G401 (cell line): ENCODE measurements around the gene CHTOP. TPM values are rescaled to one million over a fixed set of nuclear protein-coding genes. Genes with fewer than 3 reads are reported as not detected.
"Not testable (repeated sequence)": the region's sequence is repeated elsewhere in the genome, so short reads cannot be mapped to it uniquely, and the experiment has no call there.

ENCODE experiments used
- DNase-seq: peaks from one replicate; pipeline ENCODE4 v3.0.0-alpha.2; 2015; ENCODE audit warnings: low spot score
- in situ Hi-C: cut with HindIII; loops from 2 replicates; pipeline ENCODE4 v1.10.0; 2016; ENCODE audit warnings: low sequenced_read_pairs, mixed read lengths
- total RNA-seq: library from RNA; depleted of rRNA; stranded (reverse); fragments of >200 nt; shearing (Covaris generic); gene quantifications from 2 replicates; pipeline ENCODE4 v1.2.3, GENCODE V29; 2014; rRNA removed

Gene CHTOP
- 42.5 and 66.4 TPM in 2 replicates for total RNA-seq

- in situ Hi-C loops, result no loop called here
- DNase-seq, result peak; percentile 99
Observed at GRCh38 chr1:153633754-153634665, at the start of gene CHTOP. TSS of gene CHTOP (plus strand) at chr1:153634066. CDS start at chr1:153636589, 2,523 bp downstream.

GRCh38 chr1:153585006-153585405 is 48.9 kb upstream of the CHTOP start:
- in situ Hi-C loops, result loop anchor here (25.0 kb wide), 1 partner anchor 223 kb away; the partner anchor contains the start of gene S100A9
- no peak for DNase-seq

- DNase-seq, result no peak
- in situ Hi-C loops, result loop anchor here (25.0 kb wide), 1 partner anchor 224 kb away; the partner anchor contains the start of gene S100A9
Observed at GRCh38 chr1:153586347-153586746, 47.5 kb upstream of the CHTOP start.

- no peak for DNase-seq
- in situ Hi-C loops, result loop anchor here (25.0 kb wide), 1 partner anchor 225 kb away; the partner anchor contains the start of gene S100A9
Observed at GRCh38 chr1:153587314-153587713, 46.6 kb upstream of the CHTOP start.

- DNase-seq, result not testable (repeated sequence)
- in situ Hi-C loops, result loop anchor here (25.0 kb wide), 1 partner anchor 226 kb away; the partner anchor contains the start of gene S100A9
Observed at GRCh38 chr1:153588033-153588432, 45.8 kb upstream of the CHTOP start.

- no peak for DNase-seq
- in situ Hi-C loops, result loop anchor here (25.0 kb wide), 1 partner anchor 226 kb away; the partner anchor contains the start of gene S100A9
Observed at GRCh38 chr1:153588482-153588881, 45.4 kb upstream of the CHTOP start.

- in situ Hi-C loops, result loop anchor here (25.0 kb wide), 1 partner anchor 230 kb away; the partner anchor contains the start of gene S100A9
Observed at GRCh38 chr1:153592748-153593147, 41.1 kb upstream of the CHTOP start.

GRCh38 chr1:153597206-153597605 is 36.7 kb upstream of the CHTOP start:
- in situ Hi-C loops, result loop anchor here (25.0 kb wide), 1 partner anchor 235 kb away; the partner anchor contains the start of gene S100A9
- no peak for DNase-seq

More at GRCh38 chr1:153592748-153593147, 41.1 kb upstream of the CHTOP start:
- DNase-seq, result peak; percentile 25

- in situ Hi-C loops, result loop anchor here (25.0 kb wide), 1 partner anchor 236 kb away; the partner anchor contains the start of gene S100A9
- no peak for DNase-seq
Observed at GRCh38 chr1:153598309-153599172, 35.3 kb upstream of the CHTOP start.

GRCh38 chr1:153599847-153600246 is 34.0 kb upstream of the CHTOP start:
- DNase-seq, result no peak
- in situ Hi-C loops, result loop anchor here (25.0 kb wide), 1 partner anchor 238 kb away; the partner anchor contains the start of gene S100A9

- DNase-seq, result no peak
- in situ Hi-C loops, result no loop called here
Observed at GRCh38 chr1:153602749-153603148, 31.1 kb upstream of the CHTOP start.

GRCh38 chr1:153606194-153606593 is 27.7 kb upstream of the CHTOP start:
- in situ Hi-C loops, result no loop called here

GRCh38 chr1:153607381-153607780 is 26.5 kb upstream of the CHTOP start:
- no peak for DNase-seq
- in situ Hi-C loops, result no loop called here

More at GRCh38 chr1:153606194-153606593, 27.7 kb upstream of the CHTOP start:
- no peak for DNase-seq

GRCh38 chr1:153608089-153608682 is 25.7 kb upstream of the CHTOP start:
- DNase-seq, result no peak
- in situ Hi-C loops, result no loop called here

GRCh38 chr1:153608742-153609584 is 24.9 kb upstream of the CHTOP start:
- DNase-seq, result no peak
- in situ Hi-C loops, result no loop called here

GRCh38 chr1:153609585-153609907 is 24.3 kb upstream of the CHTOP start:
- in situ Hi-C loops, result no loop called here
- no peak for DNase-seq

GRCh38 chr1:153610334-153610733 is 23.5 kb upstream of the CHTOP start:
- DNase-seq, result no peak
- in situ Hi-C loops, result no loop called here

- DNase-seq, result no peak
- in situ Hi-C loops, result no loop called here
Observed at GRCh38 chr1:153610811-153611301, 23.0 kb upstream of the CHTOP start.
